HG03139 (cell line): ENCODE results near the gene ERO1B.
"Not testable (repeated sequence)": the region's sequence is repeated elsewhere in the genome, so short reads cannot be mapped to it uniquely, and the experiment has no call there.

ENCODE experiments used
- ATAC-seq: cut with Tn5 transposase; IDR thresholded peaks from one replicate; pipeline ENCODE4 v1.9.1; 2021; ENCODE audit not compliant: unreplicated experiment

ERO1B gene

GRCh38 chr1:236193184-236193583, 88.6 kb downstream of the ERO1B start:
- no peak for ATAC-seq

GRCh38 chr1:236188084-236188483, 93.7 kb downstream of the ERO1B start:
- not testable (repeated sequence) for ATAC-seq

DNA sequence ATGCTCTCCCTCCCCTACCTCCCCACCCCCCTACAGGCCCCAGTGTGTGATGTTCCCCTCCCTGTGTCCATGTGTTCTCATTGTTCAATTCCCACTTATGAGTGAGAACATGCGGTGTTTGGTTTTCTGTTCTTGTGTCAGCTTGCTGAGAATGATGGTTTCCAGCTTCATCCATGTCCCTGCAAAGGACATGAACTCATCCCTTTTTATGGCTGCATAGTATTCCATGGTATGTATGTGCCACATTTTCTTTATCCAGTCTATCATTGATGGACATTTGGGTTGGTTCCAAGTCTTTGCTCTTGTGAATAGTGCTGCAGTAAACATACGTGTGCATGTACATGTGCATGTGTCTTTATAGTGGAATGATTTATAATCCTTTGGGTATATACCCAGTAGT, 95.3 kb downstream of the ERO1B start:
- not testable (repeated sequence) for ATAC-seq

DNA sequence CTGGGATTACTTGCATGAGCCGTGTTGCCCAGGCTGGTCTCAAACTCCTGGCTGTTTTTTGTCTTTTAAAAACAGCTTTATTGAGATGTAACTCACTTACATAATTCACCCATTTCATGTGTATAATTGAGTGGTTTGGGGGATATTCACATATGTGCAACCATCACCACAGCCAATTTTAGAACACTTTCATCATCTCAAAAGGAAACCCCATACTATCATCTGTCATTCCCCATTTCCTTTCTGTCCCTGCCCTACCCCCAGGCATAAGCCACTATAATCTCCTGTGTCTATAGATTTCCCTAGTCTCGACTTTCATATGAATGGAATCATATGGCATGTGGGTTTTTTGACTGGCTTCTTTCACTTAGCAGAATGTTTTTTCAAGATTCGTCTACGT, 96.1 kb downstream of the ERO1B start:
- no peak for ATAC-seq

- no peak for ATAC-seq
Measured at GRCh38 chr1:236181059-236181458, 100.7 kb downstream of the ERO1B start.

- no peak for ATAC-seq
Measured at GRCh38 chr1:236179634-236180033, 102.1 kb downstream of the ERO1B start.

DNA sequence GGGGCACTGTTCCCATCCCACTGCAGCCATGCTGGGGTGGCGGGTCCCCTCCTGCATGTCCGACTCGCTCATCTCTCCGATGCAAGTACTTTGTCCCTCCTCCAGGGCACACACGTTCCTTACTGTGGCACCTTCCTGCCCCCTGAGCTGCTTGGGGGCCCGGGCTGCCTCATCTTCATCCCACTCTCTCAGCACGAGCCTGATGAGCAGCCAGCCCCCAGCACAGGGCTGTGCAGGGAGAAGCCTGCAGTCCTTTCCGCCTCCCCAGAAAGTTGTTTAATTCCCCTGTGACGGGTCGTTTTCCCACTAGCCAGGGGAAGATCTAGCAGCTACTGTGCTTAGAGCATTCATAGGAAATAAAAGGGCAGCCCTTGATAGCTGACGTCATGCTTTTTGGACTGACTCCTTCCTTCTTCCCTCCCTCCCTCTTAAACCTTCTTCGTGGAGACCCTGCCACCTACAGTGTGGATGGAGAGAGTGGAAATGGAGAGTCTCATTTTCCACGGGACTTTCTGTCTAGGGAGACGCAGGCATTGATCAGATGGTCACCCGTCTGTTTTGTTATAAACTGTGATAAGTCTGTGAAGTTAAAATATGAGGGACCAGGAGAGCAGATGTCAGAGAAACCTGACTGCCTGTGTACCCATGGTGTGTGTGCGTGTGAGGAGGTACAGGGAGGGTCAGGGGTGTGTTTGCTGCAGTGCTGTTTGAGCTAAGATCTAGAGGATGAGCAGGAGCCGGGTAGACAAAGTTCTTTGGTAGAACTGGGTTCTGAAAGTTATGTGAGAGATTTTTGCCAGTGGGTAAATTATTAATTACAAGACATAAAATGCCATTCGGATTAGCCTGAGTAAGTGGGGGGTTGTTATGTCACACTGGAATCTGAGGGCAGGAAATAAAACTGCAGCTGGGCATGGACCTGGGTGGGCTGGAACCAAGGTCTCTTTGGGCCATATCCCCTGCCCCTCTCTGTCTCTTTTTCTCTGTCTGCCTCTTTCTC, 105.1 kb downstream of the ERO1B start:
- no peak for ATAC-seq

GRCh38 chr1:236175642-236176336, 106.0 kb downstream of the ERO1B start:
- peak; percentile 87 for ATAC-seq

DNA sequence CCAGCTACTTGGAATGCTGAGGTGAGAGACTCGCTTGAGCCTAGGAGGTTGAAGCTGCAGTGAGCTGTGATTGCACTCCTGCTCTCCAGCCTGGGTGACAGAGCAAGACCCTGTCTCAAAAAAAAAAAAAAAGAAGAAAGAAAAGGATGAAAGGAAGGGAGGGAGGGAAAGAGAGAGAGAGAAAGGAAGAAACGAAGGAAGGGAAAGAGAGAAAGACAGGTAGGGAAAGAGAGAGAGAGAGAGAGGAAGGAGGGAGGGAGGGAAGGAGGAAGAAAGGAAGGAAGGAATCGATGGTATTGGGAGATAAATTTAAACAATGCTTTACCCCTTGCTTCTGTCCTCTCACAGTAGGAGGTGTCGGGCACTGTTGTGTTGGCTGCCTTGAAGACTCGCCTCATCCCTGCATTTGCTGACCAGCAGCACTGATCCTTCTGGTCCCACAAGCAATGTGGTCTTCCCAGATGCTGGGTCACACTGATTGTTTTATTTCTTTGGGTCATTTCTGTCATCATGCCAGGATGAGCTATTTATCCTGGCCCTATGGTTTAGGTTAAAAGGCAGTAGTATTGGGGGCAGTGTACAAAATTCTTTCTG, 108.5 kb downstream of the ERO1B start:
- ATAC-seq: no peak

GRCh38 chr1:236172041-236172579, 109.6 kb downstream of the ERO1B start:
- no peak for ATAC-seq

GRCh38 chr1:236168716-236169429, 112.9 kb downstream of the ERO1B start:
- no peak for ATAC-seq

DNA sequence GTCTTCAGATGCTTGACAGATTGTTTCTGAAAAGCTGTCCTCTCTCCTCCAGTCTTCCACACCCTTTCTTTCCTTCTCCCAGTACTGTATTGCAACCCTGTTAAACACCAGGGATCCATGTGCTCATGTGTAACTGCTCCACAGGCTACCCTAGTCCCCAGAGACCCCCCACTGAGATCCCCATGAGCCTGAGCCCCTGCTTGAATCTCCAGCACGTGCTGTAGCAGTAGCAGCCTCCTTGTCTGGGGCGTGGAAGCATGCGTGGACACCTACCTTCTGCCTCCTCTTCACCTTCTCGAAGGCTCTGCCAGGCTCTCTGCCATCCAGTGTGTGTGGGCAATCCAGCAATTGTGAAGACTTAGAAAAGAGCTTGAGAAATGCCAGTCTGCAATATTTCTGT, 114.2 kb downstream of the ERO1B start:
- ATAC-seq: no peak

GRCh38 chr1:236167154-236167553, 114.6 kb downstream of the ERO1B start:
- ATAC-seq: no peak

GRCh38 chr1:236166041-236166440, 115.7 kb downstream of the ERO1B start:
- ATAC-seq: no peak
